Left ventricle myocardium superior (tissue), 1 donor: ENCODE measurements around the gene MFSD1. TPM values are rescaled to one million over a fixed set of nuclear protein-coding genes. Genes with fewer than 3 reads are reported as not detected.

Source experiments
- ATAC-seq: fragments of 200-7000 bp; cut with Tn5 transposase; one replicate; pipeline ENCODE4 v1.9.1; 2020; ENCODE audit warnings: mild to moderate bottlenecking, moderate library complexity
- DNase-seq: peaks from one replicate; pipeline ENCODE4 v3.0.0-alpha.2; 2020
- intact Hi-C: fragments of 100-400 bp; cut with micrococcal nuclease; formaldehyde crosslinking; loops from one replicate; pipeline ENCODE4 v1.11.0; 2022
- total RNA-seq: library from RNA; stranded (reverse); fragmentation: NEBNext Ultra II Directional; extraction: Animal tissue kit (Norgen Biotek cat#: 25700); gene quantifications from one replicate; pipeline ENCODE4 v1.2.1, GENCODE V29; 2021
- donor health status: DM: no; HTN: yes; CAD: no; lungs with severe emphysema.

The MFSD1 gene
- total RNA-seq, 1 donor from 2014 or later, result 34.3 TPM

DNA sequence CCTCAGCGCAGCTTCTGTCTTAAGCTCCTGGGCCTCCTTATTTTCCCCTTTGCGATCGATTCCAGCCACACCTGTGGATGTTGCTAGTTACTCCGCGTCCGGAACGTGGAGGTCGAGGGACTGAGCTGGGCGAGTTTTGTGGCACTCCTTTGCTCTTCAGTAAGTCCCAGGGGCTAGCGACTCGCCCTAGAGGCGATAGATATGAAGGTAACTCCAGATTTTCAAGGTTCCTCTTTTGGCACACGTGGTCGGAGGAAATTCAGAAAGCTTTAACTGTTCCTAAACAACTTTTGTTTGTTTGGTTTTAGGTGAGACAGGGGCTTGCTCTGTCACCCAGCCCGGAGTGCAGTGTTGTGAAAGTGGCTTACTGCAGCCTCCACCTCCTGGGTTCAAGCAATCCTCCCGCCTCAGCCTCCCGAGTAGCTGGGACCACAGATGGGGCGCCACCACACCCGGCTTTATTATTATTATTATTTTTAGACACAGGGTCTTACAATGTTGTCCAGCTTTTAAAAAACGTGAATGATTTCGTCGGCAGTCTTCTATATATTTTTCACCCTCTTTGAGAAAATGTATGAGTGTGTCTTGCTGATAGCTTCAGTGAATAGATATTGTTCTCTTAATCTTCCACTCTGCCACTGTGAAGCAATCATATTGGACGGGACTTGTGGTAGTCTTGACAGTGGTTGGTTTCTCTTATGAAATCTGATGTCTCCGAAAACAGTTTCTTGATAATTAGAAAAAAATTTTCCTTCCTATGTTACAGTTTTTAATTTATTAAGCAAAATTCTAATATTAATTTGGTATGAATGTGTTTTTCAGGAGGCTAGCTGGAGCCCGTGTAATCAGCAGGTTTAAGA, 785 bp downstream of the MFSD1 start:
- ATAC-seq (peak; percentile 24), DNase-seq (no peak)
- intact Hi-C loops, result no loop called here

DNA sequence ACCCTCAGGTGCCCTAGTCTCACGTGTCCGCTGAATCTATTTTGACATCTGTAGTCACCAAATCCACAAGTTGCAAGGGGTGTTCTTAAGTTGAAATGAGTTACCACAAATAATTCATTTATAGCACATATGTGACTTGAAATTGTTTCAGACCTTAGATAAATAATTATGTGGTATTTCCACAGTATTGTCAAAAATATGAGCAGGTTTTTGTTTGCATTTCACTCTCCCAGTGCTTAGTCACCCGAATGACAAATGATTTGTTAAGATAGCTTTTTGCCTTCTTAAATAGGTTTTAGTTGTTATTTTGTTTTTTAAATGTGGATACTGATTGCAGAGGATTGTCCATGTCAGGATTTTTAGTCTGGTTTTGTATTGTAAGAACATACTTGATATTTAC, 2.6 kb downstream of the MFSD1 start:
- DNase-seq (no peak), ATAC-seq (no peak)
- intact Hi-C loops, result no loop called here

DNA sequence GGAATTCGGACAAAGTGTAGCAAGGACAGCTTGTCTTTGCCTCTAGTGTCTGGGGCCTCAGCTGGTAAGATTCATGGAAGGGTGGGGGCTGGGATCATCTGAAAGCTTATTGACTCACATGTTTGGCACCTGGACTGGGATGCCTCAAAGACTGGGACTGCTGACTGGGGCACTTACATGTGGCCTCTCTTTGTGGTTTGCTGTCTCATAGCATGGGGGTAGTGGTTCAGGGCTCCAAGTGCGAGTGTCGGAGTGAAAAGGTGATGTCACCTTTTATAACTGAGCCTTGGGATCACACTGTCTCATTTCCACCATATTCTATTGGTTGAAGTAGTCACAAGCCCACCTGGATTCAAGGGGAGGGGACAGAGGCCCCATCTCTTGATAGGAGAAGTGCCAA, 6.8 kb downstream of the MFSD1 start:
- ATAC-seq (peak; percentile 51), DNase-seq (no peak)
- intact Hi-C loops, result no loop called here

DNA sequence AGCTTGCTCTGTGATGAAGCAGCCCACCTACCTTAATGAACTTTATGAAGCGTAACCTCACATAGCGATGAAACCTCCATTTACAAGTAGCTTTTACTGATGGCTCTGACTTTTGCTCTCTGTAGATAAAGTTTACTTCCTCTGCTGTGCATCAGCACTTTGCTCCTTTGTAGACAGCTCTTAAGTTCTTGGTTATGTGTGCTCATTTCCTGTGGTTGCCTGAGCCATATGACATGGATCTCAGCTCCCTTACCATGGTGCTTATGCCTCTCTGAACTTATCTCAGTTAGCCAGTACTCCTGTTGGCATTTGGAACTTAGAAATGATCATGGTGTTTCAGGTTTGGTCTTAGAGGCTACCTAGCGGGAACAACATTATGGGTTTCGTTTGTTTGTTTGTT, 7.8 kb downstream of the MFSD1 start:
- no peak for DNase-seq
- ATAC-seq, result peak; percentile 66
- intact Hi-C loops, result no loop called here

DNA sequence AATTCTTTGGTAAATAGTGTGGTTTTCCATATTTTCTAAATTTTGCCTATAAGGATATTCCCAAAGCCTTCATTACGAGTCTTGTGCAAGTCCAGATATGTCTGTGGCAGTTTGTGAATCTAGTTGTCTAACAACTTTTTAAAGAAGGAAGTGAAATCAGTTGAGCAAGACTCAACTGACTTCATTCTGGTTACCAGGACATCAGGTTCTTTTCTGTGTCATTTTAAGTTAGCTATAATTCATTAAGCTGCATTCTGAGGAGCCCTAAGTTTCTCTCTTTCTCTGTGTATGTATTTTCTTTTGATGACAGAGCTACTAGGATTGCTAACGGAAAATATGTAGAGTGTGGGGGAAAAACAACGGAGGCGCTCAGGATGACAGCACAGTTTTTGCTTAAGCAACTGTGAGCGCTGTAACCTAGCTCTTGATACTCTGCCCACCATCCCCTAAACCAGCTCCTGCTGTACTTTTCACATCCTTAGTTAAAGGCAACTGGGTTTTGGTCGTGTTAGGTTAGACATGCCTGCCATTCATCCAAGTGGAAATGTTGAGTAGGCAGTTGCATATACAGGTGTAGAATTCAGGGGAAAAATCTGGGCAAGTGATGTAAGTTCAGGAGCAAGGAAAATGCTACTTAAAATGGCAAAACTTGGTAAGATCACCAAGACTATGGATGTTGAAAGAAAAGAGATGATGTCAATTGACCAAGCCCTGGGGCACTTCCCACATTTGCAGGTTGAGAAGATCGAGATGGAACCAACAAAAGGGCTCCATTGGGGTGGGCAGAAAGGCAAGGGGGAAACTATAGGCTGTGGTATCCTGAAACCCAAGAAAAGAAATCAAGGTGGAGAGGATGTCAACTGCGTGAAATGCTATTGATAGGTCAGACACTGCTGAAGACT, 9.2 kb downstream of the MFSD1 start:
- peak; percentile 54 for ATAC-seq
- no peak for DNase-seq
- intact Hi-C loops, result no loop called here

DNA sequence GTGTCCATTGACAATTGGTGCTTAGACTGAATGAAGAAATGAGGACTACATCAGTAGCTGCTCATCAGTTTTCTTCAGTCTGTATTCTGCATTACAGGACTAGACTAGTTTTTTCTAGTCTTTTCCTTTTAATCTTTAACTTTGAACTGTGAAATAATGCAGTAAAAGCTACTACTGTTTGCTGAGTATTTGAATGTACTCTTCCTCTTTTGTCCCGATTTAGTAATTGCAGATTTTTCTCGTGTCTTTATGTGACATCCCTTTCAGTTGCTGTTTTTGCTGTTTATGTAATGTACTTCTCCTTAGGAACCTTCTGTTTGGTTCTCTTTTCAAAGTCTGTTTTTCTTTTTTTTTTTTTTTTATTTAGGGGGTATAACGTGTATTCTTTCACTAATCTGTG, 17.4 kb downstream of the MFSD1 start:
- ATAC-seq (peak; percentile 47), DNase-seq (no peak)
- intact Hi-C loops, result no loop called here

DNA sequence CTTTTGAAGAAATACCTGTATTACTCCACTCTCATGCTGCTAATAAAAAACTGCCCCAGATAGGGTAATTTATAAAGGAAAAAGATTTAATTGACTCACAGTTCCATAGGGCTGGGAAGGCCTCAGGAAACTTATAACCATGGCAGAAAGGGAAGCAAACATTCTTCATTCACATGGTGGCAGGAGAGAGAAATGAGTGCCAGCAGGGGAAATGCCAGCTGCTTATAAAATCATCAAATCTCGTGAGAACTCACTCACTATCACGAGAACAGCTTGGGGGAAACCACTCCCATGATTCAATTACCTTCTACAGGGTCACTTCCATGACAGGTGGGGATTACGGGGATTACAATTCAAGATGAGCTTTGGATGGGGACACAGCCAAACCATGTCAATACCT, 18.7 kb downstream of the MFSD1 start:
- intact Hi-C loops, result no loop called here
- no peak for ATAC-seq
- no peak for DNase-seq

DNA sequence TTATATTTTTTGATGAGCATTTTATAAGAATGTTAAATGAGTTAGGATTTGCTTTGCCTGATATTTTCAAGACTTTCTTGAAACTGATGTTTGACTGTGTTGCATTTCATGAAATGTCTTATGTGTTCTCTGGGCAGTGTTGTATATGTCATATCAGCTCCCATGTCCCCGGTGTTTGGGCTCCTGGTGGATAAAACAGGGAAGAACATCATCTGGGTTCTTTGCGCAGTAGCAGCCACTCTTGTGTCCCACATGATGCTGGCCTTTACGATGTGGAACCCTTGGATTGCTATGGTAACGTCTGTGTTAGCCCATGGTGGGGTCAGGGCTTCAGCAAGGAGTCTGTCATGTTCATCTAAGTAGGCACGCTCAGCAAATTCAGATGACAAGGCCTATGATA, 20.0 kb downstream of the MFSD1 start:
- ATAC-seq (no peak), DNase-seq (no peak)
- intact Hi-C loops, result no loop called here

DNA sequence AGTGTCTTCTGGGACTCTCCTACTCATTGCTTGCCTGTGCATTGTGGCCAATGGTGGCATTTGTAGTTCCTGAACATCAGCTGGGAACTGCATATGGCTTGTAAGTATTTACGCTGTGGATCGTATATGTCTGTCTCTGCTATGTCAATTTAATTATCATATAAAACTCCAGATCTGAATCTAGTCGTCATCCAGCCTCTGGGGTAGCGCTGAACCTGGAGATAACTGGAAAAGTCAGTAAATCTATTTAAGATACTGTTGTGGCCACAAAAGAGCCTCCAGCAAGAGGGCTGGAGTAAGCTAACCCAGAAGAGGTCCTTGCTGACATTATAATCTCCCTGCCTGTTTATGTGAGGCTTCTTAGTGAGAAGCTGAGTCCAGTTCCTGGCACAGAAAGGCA, 21.6 kb downstream of the MFSD1 start:
- no peak for ATAC-seq
- intact Hi-C loops, result no loop called here
- DNase-seq, result no peak

DNA sequence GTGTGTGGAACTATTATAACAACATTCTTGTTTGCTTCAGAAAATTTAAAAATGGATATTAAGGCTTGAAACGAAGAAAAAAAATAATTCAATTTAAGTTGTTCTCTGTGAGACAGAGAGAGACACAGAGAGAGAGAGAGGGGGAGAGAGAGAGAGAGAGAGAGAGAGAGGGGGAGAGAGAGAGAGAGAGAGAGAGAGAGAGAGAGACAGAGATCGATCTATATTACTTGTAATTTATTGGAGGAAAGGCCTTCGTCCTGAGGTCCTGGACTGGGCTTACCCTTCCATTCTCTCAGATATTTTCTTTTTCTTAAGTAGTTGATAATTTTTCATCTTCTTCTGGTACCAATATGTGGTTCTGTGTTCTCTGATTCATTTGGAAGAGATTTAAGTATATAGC, 25.9 kb downstream of the MFSD1 start:
- ATAC-seq (no peak), DNase-seq (no peak)
- intact Hi-C loops, result no loop called here

DNA sequence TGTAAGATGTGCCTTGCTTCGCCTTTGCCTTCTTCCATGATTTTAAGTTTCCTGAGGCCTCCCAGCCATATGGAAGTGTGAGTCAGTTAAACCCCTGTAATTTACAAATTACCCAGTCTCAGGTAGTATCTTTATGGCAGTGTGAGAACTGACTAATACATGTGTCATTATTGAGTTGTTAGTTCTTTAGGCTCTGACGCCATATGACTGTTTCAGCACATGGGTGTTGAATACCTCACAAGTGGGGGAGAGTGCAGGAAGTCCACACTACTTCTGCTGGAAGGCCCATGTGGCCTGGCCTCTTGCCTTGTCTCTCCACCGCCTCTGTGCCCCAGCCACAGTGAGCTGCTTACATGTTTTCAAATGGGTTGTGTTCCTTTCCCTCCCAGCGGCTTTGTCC, 28.5 kb downstream of the MFSD1 start:
- DNase-seq (no peak), ATAC-seq (no peak)
- intact Hi-C loops, result no loop called here

DNA sequence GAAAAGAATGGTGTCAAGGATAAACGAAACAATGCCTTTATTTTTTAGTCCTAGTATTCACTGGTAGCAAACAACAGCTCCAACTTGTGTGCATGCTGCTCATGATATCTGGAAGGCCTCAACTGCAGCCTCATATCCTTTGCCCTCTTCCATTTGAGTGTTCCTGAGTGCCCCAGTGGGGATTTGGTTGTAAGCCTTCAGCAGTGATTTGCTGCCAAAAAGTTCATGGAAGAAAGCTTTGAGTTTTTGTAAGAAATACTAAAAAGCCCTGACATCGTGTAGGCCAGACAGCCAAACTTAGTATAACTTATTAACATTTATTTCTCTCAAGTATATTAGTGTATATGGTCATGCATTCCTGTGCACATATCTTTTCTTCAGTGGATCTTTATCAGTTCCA, 30.0 kb downstream of the MFSD1 start:
- DNase-seq (no peak), ATAC-seq (no peak)
- intact Hi-C loops, result no loop called here

DNA sequence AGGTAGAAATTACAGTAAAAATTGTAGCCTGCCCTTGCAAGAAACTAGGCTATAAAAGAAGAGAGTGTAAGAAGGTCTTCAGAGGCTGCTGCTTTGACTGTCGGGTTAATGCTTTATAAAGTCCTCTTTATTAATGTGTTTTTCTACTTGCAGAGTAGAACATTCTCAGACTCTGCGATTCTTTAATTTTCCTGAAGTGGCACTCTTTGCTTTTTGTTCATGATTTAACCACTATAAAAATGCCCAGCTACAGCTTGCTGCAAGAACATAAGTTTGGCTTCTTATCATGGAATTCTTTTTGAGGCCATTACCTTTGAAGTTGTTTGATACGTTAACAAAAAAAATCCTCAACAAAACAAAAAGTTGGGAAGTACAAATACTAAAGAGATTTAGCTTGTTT, 33.8 kb downstream of the MFSD1 start:
- no peak for ATAC-seq
- no peak for DNase-seq
- intact Hi-C loops, result no loop called here

DNA sequence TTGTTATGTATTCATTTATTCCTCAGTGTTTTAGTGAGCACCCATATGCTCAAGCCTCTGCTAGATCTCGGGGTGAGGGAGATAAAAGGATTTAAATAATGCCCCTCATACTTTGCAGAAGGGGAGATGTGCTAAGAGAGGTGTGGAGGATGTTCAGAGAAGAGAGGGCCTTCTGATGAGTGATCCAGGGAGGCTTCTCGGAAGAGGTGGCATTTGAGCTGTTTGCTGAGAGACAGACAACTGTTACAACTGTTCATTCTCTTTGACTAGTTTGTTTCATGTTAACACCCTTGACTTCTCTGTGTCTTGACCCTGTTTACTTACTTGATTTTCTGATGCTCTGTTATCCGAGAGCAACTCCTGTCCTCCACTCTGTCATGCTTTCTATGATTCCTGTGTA, 34.5 kb downstream of the MFSD1 start:
- DNase-seq (no peak), ATAC-seq (no peak)
- intact Hi-C loops, result no loop called here

DNA sequence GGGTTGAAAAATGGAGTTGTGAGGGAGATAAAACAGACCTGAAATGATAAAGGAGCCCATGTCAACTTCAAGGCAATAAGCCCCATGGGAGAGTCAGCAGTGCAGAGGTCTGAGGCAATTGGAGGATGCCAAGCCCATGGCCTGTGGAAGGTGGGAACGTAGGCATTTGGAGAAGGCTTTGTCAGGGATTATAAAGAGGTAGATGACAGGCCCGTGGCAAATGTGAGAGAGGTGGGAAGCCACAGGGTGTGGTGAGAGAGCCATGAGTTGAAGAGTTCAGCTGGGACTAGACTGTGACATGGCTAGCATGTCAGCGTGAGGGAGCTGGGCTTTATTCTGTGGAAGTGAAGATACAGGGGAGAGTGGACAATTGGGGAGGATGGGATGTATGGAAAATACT, 35.4 kb downstream of the MFSD1 start:
- intact Hi-C loops, result no loop called here
- ATAC-seq (no peak), DNase-seq (no peak)

DNA sequence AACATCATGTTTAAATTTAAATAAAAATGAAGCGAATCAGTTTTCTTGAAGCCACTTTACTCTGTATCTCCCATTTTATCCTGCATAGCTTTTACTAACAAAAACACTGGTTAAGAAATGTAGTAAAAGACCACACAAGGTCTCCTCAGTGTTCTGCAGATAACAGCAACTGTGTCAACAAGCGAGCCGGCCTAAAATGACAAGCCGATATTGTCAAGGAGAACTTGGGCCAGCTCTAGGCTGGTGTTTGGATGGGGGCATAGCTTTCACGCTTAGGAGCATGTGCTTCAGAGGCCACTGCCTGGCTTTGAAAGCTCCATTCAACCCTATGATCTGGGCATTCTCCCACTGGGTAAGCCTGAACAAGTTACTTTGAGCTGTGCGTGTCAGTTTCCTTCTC, 38.1 kb downstream of the MFSD1 start:
- DNase-seq (no peak), ATAC-seq (no peak)
- intact Hi-C loops, result no loop called here

DNA sequence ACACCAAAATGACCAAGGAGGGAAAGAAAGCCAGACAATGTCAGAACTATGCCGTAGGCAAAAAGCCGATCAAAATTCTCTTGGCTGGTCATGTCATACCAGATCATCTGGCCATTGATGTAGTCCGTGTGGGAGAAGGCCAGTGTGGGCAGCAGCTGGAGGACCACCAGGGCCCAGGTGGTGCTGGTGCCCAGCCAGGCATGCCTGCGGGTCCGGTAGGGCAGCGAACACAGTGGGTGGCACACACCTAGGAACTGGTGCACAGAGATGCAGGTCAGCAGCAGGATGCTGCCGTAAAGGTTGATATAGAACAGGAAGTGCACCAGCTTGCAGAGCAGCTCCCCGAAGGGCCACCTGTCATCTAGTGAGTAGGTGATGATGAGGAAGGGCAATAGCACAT, 39.5 kb downstream of the MFSD1 start:
- ATAC-seq (no peak), DNase-seq (no peak)
- intact Hi-C loops, result no loop called here

DNA sequence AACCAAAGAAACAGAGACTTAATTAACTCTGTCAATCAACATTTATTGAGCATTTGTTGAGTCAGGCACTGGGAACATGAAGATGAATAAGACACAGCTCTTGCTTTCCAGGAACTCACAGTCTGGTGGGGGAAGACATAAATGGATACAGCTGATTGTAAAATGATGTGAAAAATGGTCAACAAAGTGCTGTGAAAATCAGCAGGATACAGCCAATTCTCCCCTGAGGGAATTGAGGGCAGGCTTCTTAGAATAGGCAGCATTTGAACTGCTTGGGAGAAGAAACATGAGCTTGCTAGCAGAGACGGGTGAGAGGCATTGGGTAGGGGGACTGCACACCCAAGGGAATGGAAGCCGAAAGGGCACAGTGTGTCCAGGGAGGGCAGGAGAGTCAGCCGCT, 41.1 kb downstream of the MFSD1 start:
- DNase-seq (no peak), ATAC-seq (no peak)
- intact Hi-C loops, result no loop called here

DNA sequence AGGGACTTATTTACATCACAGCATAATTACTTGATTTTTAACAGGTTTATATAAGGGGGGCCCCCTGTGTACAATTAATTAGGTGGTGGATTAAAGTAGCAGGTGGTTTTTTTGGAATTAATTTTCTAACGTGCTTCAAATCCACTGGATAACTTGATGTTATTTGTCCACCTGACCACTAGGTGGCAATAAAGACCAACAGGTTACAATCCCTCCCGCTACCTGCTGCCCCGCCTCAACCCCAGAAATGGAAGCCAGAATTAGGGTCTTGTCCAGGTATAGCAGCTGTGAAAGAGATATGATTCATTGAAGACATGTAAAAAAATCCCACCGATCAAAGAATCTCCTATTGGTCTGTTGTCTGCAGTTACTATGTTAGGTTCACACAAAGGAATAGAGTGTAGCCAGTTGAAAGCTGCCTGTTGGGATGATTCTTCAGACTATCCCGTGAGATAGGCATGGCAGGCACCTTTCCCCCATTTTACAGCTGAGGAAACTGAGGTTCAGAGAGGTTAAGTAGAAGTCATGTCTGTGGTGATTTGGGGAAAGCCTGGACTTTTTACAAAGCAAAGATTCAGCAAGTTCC, 44.0 kb downstream of the MFSD1 start:
- DNase-seq (no peak), ATAC-seq (peak; percentile 38)
- intact Hi-C loops, result loop anchor here (2.0 kb wide), 1 partner anchor 415 kb away; no protein-coding TSS in a partner anchor

DNA sequence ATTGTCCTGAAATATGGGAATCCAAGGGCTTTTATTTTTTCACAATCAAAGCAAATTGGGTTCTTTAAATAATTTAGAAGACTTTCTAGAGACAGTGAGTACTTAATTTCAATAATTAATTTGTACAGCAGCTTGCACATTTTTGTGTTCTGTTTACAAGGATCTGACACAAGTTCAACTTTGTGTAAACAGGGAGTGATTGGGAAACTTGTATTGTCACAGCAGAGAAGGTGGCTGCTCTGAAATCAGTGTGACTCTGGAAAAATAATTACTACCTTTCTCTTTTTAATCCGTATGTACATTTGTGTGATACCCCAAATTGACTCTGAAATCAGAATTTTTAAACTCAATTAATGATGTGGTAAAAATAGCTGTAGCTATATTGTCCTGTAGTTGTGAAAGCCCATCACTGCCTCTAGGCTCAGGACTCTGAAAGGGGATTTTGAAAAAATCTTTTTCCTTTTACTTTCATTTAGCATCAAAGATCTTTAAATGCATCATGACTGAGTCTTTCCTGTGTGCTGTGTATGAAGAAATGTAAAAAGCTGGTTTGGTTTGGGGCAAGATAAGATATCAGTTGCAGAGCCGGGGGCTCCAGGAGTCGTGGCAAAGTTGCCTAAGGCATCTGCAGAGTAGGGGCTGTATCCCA, 45.1 kb downstream of the MFSD1 start:
- DNase-seq, result no peak
- intact Hi-C loops, result loop anchor here (2.0 kb wide), 1 partner anchor 414 kb away; no protein-coding TSS in a partner anchor
- no peak for ATAC-seq
